PC-3 (cell line): ENCODE data around the gene GRAMD2A. TPM values are rescaled to one million over a fixed set of nuclear protein-coding genes. Genes with fewer than 3 reads are reported as not detected.

Experiments used
- ATAC-seq: fragments of 200-7000 bp; cut with Tn5 transposase; 2 replicates; pipeline ENCODE4 v1.9.1; 2020; ENCODE audit warnings: mild to moderate bottlenecking, moderate library complexity
- BruUV-seq: library from RNA; stranded (reverse); fragments of 400-500 nt; replicated peaks from 2 replicates; lab custom pipeline; 2021; lab: Mats Ljungman, UMichigan
- CTCF ChIA-PET: fragments of 300-600 bp; sonication (Branson Sonifier 250); formaldehyde crosslinking; loops from one replicate; lab custom pipeline; 2022; ENCODE audit warnings: antibody characterized with exemption; lab: Charles Lee
- POLR2A ChIA-PET: fragments of 300-600 bp; sonication (Branson Sonifier 250); formaldehyde crosslinking; loops from one replicate; lab custom pipeline; 2022; ENCODE audit warnings: antibody characterized with exemption; ENCODE audit not compliant: unreplicated experiment; lab: Charles Lee
- DNase-seq: peaks from one replicate; pipeline ENCODE4 v3.0.0-alpha.2; 2015
- H2AFZ ChIP-seq: fragments of 300-600 bp; sonication (generic); 2 replicates; pipeline ENCODE4 v1.6.0; 2016; ENCODE audit warnings: antibody characterized with exemption, low read length
- H3F3A ChIP-seq: fragments of 300-600 bp; sonication (generic); one replicate; pipeline ENCODE4 v1.6.0; 2017; ENCODE audit warnings: antibody characterized with exemption, low read length, control low read depth, mild to moderate bottlenecking; ENCODE audit not compliant: unreplicated experiment
- H3K27ac ChIP-seq: fragments of 300-600 bp; sonication (generic); 2 replicates; pipeline ENCODE4 v1.5.1; 2016; ENCODE audit warnings: mild to moderate bottlenecking, low read length
- H3K27me3 ChIP-seq: fragments of 300-600 bp; sonication (generic); 2 replicates; pipeline ENCODE4 v1.6.1; 2016; ENCODE audit warnings: low read length, mixed read lengths
- H3K36me3 ChIP-seq: fragments of 300-600 bp; sonication (generic); 2 replicates; pipeline ENCODE4 v1.6.1; 2016; ENCODE audit warnings: low read depth, mixed run types, low read length, mixed read lengths
- H3K4me1 ChIP-seq: fragments of 300-600 bp; sonication (generic); 2 replicates; pipeline ENCODE4 v1.5.1; 2016; ENCODE audit warnings: low read length; ENCODE audit not compliant: insufficient read depth
- H3K4me2 ChIP-seq: fragments of 300-600 bp; sonication (generic); 2 replicates; pipeline ENCODE4 v1.6.0; 2016; ENCODE audit warnings: low read length
- H3K4me3 ChIP-seq: fragments of 300-600 bp; sonication (generic); 2 replicates; pipeline ENCODE4 v1.5.1; 2016; ENCODE audit warnings: mild to moderate bottlenecking, low read length, mixed read lengths
- H3K79me2 ChIP-seq: fragments of 300-600 bp; sonication (generic); 2 replicates; pipeline ENCODE4 v1.6.1; 2017; ENCODE audit warnings: low read length, mixed read lengths
- H3K9ac ChIP-seq: fragments of 300-600 bp; sonication (generic); 2 replicates; pipeline ENCODE4 v1.6.0; 2016; ENCODE audit warnings: mild to moderate bottlenecking, low read length
- H3K9me2 ChIP-seq: fragments of 300-600 bp; sonication (generic); replicated peaks from 2 replicates; pipeline ENCODE4 v1.6.1; 2016; ENCODE audit warnings: mixed run types, low read length, mixed read lengths
- H3K9me3 ChIP-seq: fragments of 300-600 bp; sonication (generic); 2 replicates; pipeline ENCODE4 v1.6.1; 2016; ENCODE audit warnings: low read length, mixed read lengths
- H4K20me1 ChIP-seq: fragments of 300-600 bp; sonication (generic); 2 replicates; pipeline ENCODE4 v1.6.1; 2016; ENCODE audit warnings: low read length, mixed read lengths
- EZH2 ChIP-seq: fragments of 300-600 bp; sonication (generic); IDR thresholded peaks from one replicate; pipeline ENCODE4 v1.6.1; 2017; ENCODE audit warnings: antibody characterized with exemption, mild to moderate bottlenecking, low read length; ENCODE audit not compliant: unreplicated experiment
- EZH2phosphoT487 ChIP-seq: fragments of 300-600 bp; sonication (generic); IDR thresholded peaks from 2 replicates; pipeline ENCODE4 v1.6.1; 2018; ENCODE audit warnings: mild to moderate bottlenecking, antibody characterized with exemption, low read length, borderline replicate concordance
- intact Hi-C: fragments of 100-400 bp; cut with micrococcal nuclease; formaldehyde crosslinking; loops from 2 replicates; pipeline ENCODE4 v1.9.0; 2023
- total RNA-seq: library from RNA; depleted of rRNA; stranded (reverse); fragments of >200 nt; gene quantifications from 2 replicates; pipeline ENCODE4 v1.2.3, GENCODE V29; 2014
- TF ChIP-seq, protein P1 (sequence below): fragments of 300-600 bp; sonication (generic); conservative IDR thresholded peaks from 2 replicates; pipeline ENCODE4 v1.5.1; 2017; ENCODE audit warnings: antibody characterized with exemption, low read depth, mild to moderate bottlenecking, low read length

Gene GRAMD2A
- total RNA-seq, 1 experiment from 2014 or later = 0.07 TPM

DNA sequence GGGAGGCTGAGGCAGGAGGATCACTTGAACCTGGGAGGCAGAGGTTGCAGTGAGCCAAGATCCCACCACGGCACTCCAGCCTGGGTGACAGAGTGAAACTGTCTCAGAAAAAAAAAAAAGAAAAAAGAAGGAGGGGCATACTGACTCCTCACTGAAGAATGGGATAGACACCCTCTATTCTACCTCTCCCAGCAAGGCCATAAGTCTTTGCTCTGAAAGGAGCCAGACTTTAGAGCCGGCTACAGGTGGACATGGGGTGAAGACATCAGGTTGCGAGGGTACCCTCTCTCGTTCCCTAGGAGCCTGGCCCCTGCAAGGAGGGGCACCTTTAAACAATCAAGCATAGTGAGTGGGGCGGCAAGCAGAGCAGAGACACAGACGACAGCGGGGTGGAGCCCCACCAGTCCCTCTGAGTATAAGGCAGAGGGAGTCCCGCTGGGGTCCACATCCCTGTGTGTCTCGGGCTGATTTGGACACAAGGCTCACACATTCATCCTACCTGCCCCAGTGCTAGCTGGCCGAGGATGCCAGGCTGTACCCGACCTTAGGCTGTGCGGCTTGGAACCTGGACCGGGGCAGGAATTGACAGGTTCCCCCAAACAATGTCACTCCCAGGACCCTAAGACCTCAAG is 1.1 kb downstream of the GRAMD2A start:
- H3K9ac ChIP-seq = no peak overlapping the region
- H3K4me1 ChIP-seq = no peaks in the 10 kb centered on the region
- ATAC-seq = peak; percentile 14
- H4K20me1 ChIP-seq = peaks cover 16% of the 10 kb centered on the region
- H2AFZ ChIP-seq = no peak overlapping the region
- BruUV-seq = no TSS peak
- H3K79me2 ChIP-seq = no peaks in the 10 kb centered on the region
- CTCF ChIA-PET = no interaction called here
- H3K36me3 ChIP-seq = peaks cover 36% of the 10 kb centered on the region
- H3K27me3 ChIP-seq = no peaks in the 10 kb centered on the region
- intact Hi-C loops = no loop called here
- H3K9me3 ChIP-seq = no peaks in the 10 kb centered on the region
- H3K4me2 ChIP-seq = no peak overlapping the region
- TF ChIP-seq, protein P1, sequence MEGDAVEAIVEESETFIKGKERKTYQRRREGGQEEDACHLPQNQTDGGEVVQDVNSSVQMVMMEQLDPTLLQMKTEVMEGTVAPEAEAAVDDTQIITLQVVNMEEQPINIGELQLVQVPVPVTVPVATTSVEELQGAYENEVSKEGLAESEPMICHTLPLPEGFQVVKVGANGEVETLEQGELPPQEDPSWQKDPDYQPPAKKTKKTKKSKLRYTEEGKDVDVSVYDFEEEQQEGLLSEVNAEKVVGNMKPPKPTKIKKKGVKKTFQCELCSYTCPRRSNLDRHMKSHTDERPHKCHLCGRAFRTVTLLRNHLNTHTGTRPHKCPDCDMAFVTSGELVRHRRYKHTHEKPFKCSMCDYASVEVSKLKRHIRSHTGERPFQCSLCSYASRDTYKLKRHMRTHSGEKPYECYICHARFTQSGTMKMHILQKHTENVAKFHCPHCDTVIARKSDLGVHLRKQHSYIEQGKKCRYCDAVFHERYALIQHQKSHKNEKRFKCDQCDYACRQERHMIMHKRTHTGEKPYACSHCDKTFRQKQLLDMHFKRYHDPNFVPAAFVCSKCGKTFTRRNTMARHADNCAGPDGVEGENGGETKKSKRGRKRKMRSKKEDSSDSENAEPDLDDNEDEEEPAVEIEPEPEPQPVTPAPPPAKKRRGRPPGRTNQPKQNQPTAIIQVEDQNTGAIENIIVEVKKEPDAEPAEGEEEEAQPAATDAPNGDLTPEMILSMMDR = no peak
- TF ChIP-seq EZH2phosphoT487 = no peak
- TF ChIP-seq EZH2 = no peak
- no peak overlapping the region for H3K4me3 ChIP-seq
- H3K9me2 ChIP-seq = no peaks in the 10 kb centered on the region
- peaks cover 8% of the 10 kb centered on the region for H3F3A ChIP-seq
- DNase-seq = no peak
- POLR2A ChIA-PET = no interaction called here
- H3K27ac ChIP-seq = no peak overlapping the region

DNA sequence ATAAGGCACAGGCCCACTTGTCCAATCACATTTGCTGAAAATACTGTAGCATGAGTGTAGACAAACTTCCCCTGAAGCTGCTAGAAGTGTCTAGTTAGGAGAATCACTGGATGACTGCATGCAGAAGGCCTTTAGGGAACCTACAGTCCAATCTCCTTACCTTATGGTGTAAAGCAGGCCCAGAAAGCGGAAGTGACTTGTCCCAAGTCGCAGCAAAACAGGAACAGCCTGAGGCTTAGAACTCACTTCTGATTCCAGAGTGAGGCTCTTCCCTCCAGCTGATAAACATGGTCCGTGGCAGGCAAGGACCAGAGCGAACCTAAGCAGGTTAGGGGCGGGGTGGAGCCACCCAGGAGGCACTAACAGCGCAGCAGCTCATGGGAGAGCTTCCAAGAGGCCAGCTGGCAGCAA is 2.5 kb downstream of the GRAMD2A start:
- ATAC-seq (peak; percentile 4; the same call in 1 of the 2 replicates), DNase-seq (peak; percentile 43)
- CTCF ChIA-PET = no interaction called here
- no peaks in the 10 kb centered on the region for H3K79me2 ChIP-seq
- H2AFZ ChIP-seq = no peak overlapping the region
- intact Hi-C loops = no loop called here
- H3K9me3 ChIP-seq = no peaks in the 10 kb centered on the region
- POLR2A ChIA-PET = no interaction called here
- no peak overlapping the region for H3K9ac ChIP-seq
- TF ChIP-seq EZH2phosphoT487 = no peak
- TF ChIP-seq EZH2 = no peak
- TF ChIP-seq, protein P1 = no peak
- H3K36me3 ChIP-seq = peaks cover 22% of the 10 kb centered on the region
- peaks cover 3% of the 10 kb centered on the region for H4K20me1 ChIP-seq
- H3K9me2 ChIP-seq = no peaks in the 10 kb centered on the region
- H3K4me2 ChIP-seq = no peak overlapping the region
- H3K4me1 ChIP-seq = no peaks in the 10 kb centered on the region
- H3K27me3 ChIP-seq = no peaks in the 10 kb centered on the region
- BruUV-seq = no TSS peak
- no peak overlapping the region for H3K27ac ChIP-seq
- peaks cover under 1% of the 10 kb centered on the region for H3F3A ChIP-seq
- no peak overlapping the region for H3K4me3 ChIP-seq

DNA sequence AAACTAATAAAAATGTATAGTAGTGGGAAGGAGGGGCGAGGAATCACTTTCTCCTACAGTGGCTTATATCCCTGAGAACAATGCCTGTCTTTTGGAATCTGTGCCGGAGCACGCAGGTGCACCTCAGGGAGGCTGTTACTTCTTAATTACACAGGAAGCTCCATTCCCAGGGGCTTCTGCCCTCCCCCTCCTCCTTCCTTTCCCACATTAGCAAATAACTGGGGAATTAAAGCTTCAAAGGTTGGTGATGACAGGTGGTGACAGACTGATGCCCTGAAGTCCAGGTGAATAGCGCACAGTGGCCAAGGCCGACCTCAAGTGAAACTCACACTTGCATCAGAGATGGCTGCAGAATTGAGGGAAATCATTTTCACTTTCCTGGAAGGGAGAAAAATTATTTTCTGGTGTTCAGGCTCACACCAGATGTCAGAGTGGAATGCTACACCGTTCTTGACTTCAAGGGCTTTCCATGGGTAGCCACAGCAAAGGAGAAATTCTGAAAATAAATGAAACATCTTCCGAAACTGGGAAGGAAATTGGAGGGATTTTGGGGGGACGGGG is 3.7 kb downstream of the GRAMD2A start:
- no peak overlapping the region for H2AFZ ChIP-seq
- BruUV-seq = no TSS peak
- no peak overlapping the region for H3K4me2 ChIP-seq
- no peak for ATAC-seq
- TF ChIP-seq, protein P1 = no peak
- TF ChIP-seq EZH2 = no peak
- no peak for TF ChIP-seq EZH2phosphoT487
- no peak overlapping the region for H3K9ac ChIP-seq
- peaks cover 10% of the 10 kb centered on the region for H3K36me3 ChIP-seq
- no peaks in the 10 kb centered on the region for H3K27me3 ChIP-seq
- H4K20me1 ChIP-seq = no peaks in the 10 kb centered on the region
- H3K27ac ChIP-seq = no peak overlapping the region
- no peaks in the 10 kb centered on the region for H3K9me3 ChIP-seq
- intact Hi-C loops = no loop called here
- H3K4me3 ChIP-seq = no peak overlapping the region
- H3K79me2 ChIP-seq = no peaks in the 10 kb centered on the region
- no peaks in the 10 kb centered on the region for H3F3A ChIP-seq
- H3K4me1 ChIP-seq = no peaks in the 10 kb centered on the region
- ChIA-PET POLR2A (no interaction called here), CTCF (no interaction called here)
- DNase-seq = no peak
- no peaks in the 10 kb centered on the region for H3K9me2 ChIP-seq
